Measurements from ENCODE around the gene MRPS27.

DNA sequence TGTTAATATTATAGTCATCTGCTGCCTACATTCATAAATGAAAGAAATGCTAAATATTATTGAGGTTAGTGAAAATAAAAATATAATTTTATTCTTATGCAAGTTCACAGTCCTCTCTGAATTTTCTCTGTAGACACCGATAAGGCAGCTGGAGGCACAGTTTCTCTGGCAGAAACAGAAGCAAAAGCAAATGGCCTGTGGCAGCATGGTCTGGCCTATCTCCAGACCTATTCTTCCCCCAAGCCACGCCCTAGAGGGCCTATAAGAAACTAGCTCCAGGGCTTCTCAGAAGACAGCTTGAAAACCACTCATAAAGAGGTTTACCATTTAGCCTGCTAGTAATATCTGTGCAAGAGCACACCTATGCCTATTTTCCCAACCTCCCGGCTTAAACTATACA is 28.4 kb downstream of the MRPS27 start:
- TF ChIP-seq CTCF (IDR thresholded peaks at IDR 0.05; ENCODE audit: insufficient read depth, low read depth, low read length) (no peak), EZH2 (IDR thresholded peaks at IDR 0.05; ENCODE audit: insufficient read depth, low read length) (no peak)
